CD14-positive monocyte (primary cell): Measurements from ENCODE around the gene PTPRE. TPM values are rescaled to one million over a fixed set of nuclear protein-coding genes. Genes with fewer than 3 reads are reported as not detected.

Experiments
- DNase-seq, 3 donors: peaks; one replicate each; pipeline ENCODE4 v3.0.0-alpha.2; 2011 to 2022
- H2AFZ ChIP-seq: 2 replicates; pipeline ENCODE4 v1.6.0; 2012; ENCODE audit warnings: mild to moderate bottlenecking, low read depth, low read length, inconsistent platforms; ENCODE audit not compliant: insufficient read depth, poor library complexity, severe bottlenecking
- H3K27ac ChIP-seq, 2 donors: 1 replicate in 1 of 2; 2 replicates in 1 of 2; pipeline ENCODE4 v1.5.1; 2012 to 2013; ENCODE audit warnings: low read length in 2 of 2, control low read depth in 1 of 2, inconsistent platforms in 1 of 2, low read depth in 1 of 2, mild to moderate bottlenecking in 1 of 2
- H3K27me3 ChIP-seq, 2 donors: one replicate each; pipeline versions ENCODE4 v1.6.0 to v1.6.1; 2011 to 2013; ENCODE audit warnings: low read length in 2 of 2; ENCODE audit not compliant: control insufficient read depth in 2 of 2, insufficient read depth in 2 of 2
- H3K36me3 ChIP-seq, 2 donors: replicated peaks in 1 of 2; 1 replicate in 1 of 2; 2 replicates in 1 of 2; pipeline versions ENCODE4 v1.5.1 to v1.6.1; 2012 to 2013; ENCODE audit warnings: low read length in 2 of 2, control low read depth in 1 of 2, inconsistent platforms in 1 of 2, mild to moderate bottlenecking in 1 of 2; ENCODE audit not compliant: insufficient read depth in 2 of 2, control insufficient read depth in 1 of 2
- H3K4me1 ChIP-seq, 2 donors: 1 replicate in 1 of 2; 2 replicates in 1 of 2; pipeline versions ENCODE4 v1.5.1 to v1.6.1; 2012 to 2013; ENCODE audit warnings: low read length in 2 of 2, control low read depth in 1 of 2, inconsistent platforms in 1 of 2, mild to moderate bottlenecking in 1 of 2, moderate library complexity in 1 of 2; ENCODE audit not compliant: insufficient read depth in 2 of 2, control insufficient read depth in 1 of 2
- H3K4me2 ChIP-seq: replicated peaks from 2 replicates; pipeline ENCODE3; 2012; ENCODE audit warnings: low read length, moderate library complexity, mild to moderate bottlenecking; ENCODE audit not compliant: poor library complexity, severe bottlenecking; ENCODE audit errors: extremely low read depth
- H3K4me3 ChIP-seq, 3 experiments: fragments of 200-600 bp in 1 of 3; sonication (generic) in 1 of 3; replicated peaks in 1 of 3; 1 replicate in 2 of 3; 2 replicates in 1 of 3; pipeline ENCODE4 v1.5.1; 2011 to 2013; ENCODE audit warnings: low read length in 3 of 3, mild to moderate bottlenecking in 3 of 3, control low read depth in 2 of 3, low read depth in 2 of 3, inconsistent platforms in 1 of 3, moderate library complexity in 1 of 3
- H3K79me2 ChIP-seq: 2 replicates; pipeline ENCODE4 v1.6.0; 2012; ENCODE audit warnings: mild to moderate bottlenecking, control low read depth, inconsistent platforms, low read length, moderate library complexity; ENCODE audit not compliant: insufficient read depth
- H3K9ac ChIP-seq: 2 replicates; pipeline ENCODE4 v1.6.0; 2017; ENCODE audit warnings: low read length, mild to moderate bottlenecking; ENCODE audit not compliant: insufficient read depth, poor library complexity, severe bottlenecking
- H3K9me3 ChIP-seq, 2 donors: replicated peaks in 1 of 2; 1 replicate in 1 of 2; 2 replicates in 1 of 2; pipeline versions ENCODE4 v1.5.1 to v1.6.1; 2012 to 2013; ENCODE audit warnings: low read length in 2 of 2, control low read depth in 1 of 2; ENCODE audit not compliant: control insufficient read depth in 1 of 2, insufficient read depth in 1 of 2
- H4K20me1 ChIP-seq: 2 replicates; pipeline ENCODE4 v1.6.0; 2012; ENCODE audit warnings: mild to moderate bottlenecking, low read length, control low read depth, moderate library complexity; ENCODE audit not compliant: insufficient read depth
- H3K27ac Mint-ChIP-seq, 7 donors: one replicate each; pipeline ENCODE4 v1.8.0; 2020; ENCODE audit warnings: mild to moderate bottlenecking in 7 of 7, mixed read lengths in 7 of 7, moderate library complexity in 6 of 7, inconsistent platforms in 2 of 7
- H3K27me3 Mint-ChIP-seq, 3 donors: one replicate each; pipeline ENCODE4 v1.8.0; 2021 to 2022; ENCODE audit warnings: low read depth in 3 of 3, mild to moderate bottlenecking in 3 of 3, mixed read lengths in 3 of 3, moderate library complexity in 3 of 3, inconsistent platforms in 1 of 3
- H3K36me3 Mint-ChIP-seq, 2 donors: one replicate each; pipeline ENCODE4 v1.8.0; 2020; ENCODE audit warnings: mixed read lengths in 2 of 2, inconsistent platforms in 1 of 2, mild to moderate bottlenecking in 1 of 2
- H3K4me1 Mint-ChIP-seq: one replicate; pipeline ENCODE4 v1.8.0; 2020; ENCODE audit warnings: mild to moderate bottlenecking, mixed read lengths
- H3K4me3 Mint-ChIP-seq, 2 donors: one replicate each; pipeline ENCODE4 v1.8.0; 2020; ENCODE audit warnings: mild to moderate bottlenecking in 2 of 2, mixed read lengths in 2 of 2, moderate library complexity in 1 of 2
- H3K9me3 Mint-ChIP-seq, 7 donors: one replicate each; pipeline ENCODE4 v1.8.0; 2020 to 2022; ENCODE audit warnings: mixed read lengths in 7 of 7, mild to moderate bottlenecking in 6 of 7, moderate library complexity in 6 of 7, inconsistent platforms in 2 of 7
- WGBS: methylation state at CpG from one replicate; pipeline ENCODE4 v1.1.5; 2013; ENCODE audit warnings: missing lambda C conversion rate; ENCODE audit not compliant: insufficient coverage; 5-methylcytosine and 5-hydroxymethylcytosine counted together
- intact Hi-C, 2 donors: fragments of 100-400 bp; cut with micrococcal nuclease; formaldehyde crosslinking; loops; one replicate each; pipeline versions ENCODE4 v1.15.0 to v1.15.1; 2023
- polyA plus RNA-seq, 3 donors: library from polyadenylated mRNA; depleted of rRNA in 1 of 3; unstranded in 2 of 3; stranded (reverse) in 1 of 3; fragments of 300-500 nt in 2 of 3; fragments of >200 nt in 1 of 3; fragmentation: Illumina TruSeq in 2 of 3; gene quantifications; 1 replicate in 2 of 3; 2 replicates in 1 of 3; pipeline ENCODE4 v1.2.3, GENCODE V29; 2012 to 2021
- TF ChIP-seq, protein P1 (sequence below): fragments of 200-600 bp; IDR thresholded peaks from one replicate; pipeline ENCODE4 v1.8.0; 2022; ENCODE audit warnings: antibody characterized with exemption, mild to moderate bottlenecking

The PTPRE gene
- polyA plus RNA-seq, 3 donors, result 95.2 to 271 (median 125) TPM

DNA sequence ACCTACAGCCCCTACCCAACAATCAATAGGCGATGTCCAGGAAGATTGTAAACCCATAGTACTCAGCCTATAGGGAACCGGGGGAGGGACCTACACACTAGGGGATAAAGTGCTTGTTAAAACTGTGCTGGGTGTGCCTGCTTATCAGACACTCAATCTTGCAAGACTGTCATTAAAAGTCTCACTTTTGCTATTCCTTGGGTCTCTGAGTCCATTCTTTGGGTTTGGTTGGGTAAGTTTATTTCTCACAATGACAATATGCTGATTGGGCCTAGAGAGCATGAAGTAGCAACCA lies 45.6 kb downstream of the PTPRE start:
- no CpG with 5 or more reads among the region's 2 CpGs for WGBS

GRCh38 chr10:127952918-127953317 lies 46.0 kb downstream of the PTPRE start:
- Histone ChIP-seq H3K4me2 (no peak overlapping the region), H3K9ac (no peak overlapping the region), H2AFZ (no peak overlapping the region), H3K4me1 (peaks cover 0 to 7% of the 10 kb centered on the region in 2 donors), H3K27ac (no peak overlapping the region), H3K4me3 (no peak overlapping the region), H3K27me3 (no peaks in the 10 kb centered on the region), H3K79me2 (peaks cover 42% of the 10 kb centered on the region), H3K9me3 (no peaks in the 10 kb centered on the region), H4K20me1 (peaks cover 93% of the 10 kb centered on the region), H3K36me3 (peaks cover 0 to 22% of the 10 kb centered on the region in 2 donors)
- H3K4me1 Mint-ChIP-seq, result peaks cover 8% of the 10 kb centered on the region
- H3K27me3 Mint-ChIP-seq, result peaks cover 0 to 2% (median 0%) of the 10 kb centered on the region in 3 donors
- H3K36me3 Mint-ChIP-seq, result peaks cover 11 to 25% of the 10 kb centered on the region in 2 donors
- no peak for DNase-seq
- peaks cover 0 to 11% (median 4%) of the 10 kb centered on the region in 7 donors for H3K9me3 Mint-ChIP-seq
- intact Hi-C loops, result no loop called here
- no peak overlapping the region for H3K4me3 Mint-ChIP-seq
- WGBS, result 98% methylated on average over 4 of the region's 4 CpGs
- TF ChIP-seq, protein P1, sequence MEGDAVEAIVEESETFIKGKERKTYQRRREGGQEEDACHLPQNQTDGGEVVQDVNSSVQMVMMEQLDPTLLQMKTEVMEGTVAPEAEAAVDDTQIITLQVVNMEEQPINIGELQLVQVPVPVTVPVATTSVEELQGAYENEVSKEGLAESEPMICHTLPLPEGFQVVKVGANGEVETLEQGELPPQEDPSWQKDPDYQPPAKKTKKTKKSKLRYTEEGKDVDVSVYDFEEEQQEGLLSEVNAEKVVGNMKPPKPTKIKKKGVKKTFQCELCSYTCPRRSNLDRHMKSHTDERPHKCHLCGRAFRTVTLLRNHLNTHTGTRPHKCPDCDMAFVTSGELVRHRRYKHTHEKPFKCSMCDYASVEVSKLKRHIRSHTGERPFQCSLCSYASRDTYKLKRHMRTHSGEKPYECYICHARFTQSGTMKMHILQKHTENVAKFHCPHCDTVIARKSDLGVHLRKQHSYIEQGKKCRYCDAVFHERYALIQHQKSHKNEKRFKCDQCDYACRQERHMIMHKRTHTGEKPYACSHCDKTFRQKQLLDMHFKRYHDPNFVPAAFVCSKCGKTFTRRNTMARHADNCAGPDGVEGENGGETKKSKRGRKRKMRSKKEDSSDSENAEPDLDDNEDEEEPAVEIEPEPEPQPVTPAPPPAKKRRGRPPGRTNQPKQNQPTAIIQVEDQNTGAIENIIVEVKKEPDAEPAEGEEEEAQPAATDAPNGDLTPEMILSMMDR, result no peak
- no peak overlapping the region for H3K27ac Mint-ChIP-seq

More for the DNA sequence above, 45.6 kb downstream of the PTPRE start:
- Mint-ChIP-seq H3K27ac (no peak overlapping the region), H3K4me1 (peaks cover 10% of the 10 kb centered on the region), H3K9me3 (peaks cover 0 to 11% (median 4%) of the 10 kb centered on the region in 7 donors), H3K27me3 (peaks cover 0 to 2% (median 0%) of the 10 kb centered on the region in 3 donors), H3K4me3 (no peak overlapping the region), H3K36me3 (peaks cover 11 to 23% of the 10 kb centered on the region in 2 donors)
- Histone ChIP-seq H2AFZ (no peak overlapping the region), H3K79me2 (peaks cover 42% of the 10 kb centered on the region), H3K27me3 (no peaks in the 10 kb centered on the region), H3K9ac (no peak overlapping the region), H3K4me1 (peaks cover under 1 to 9% of the 10 kb centered on the region in 2 donors), H3K36me3 (peaks cover 0 to 22% of the 10 kb centered on the region in 2 donors), H3K4me3 (no peak overlapping the region), H3K4me2 (no peak overlapping the region), H3K27ac (no peak overlapping the region), H3K9me3 (no peaks in the 10 kb centered on the region), H4K20me1 (peaks cover 93% of the 10 kb centered on the region)
- TF ChIP-seq, protein P1, result no peak
- intact Hi-C loops, result no loop called here
- no peak for DNase-seq
